DND-41 (cell line): ENCODE data around the gene SIN3B.

Experiments
- CTCF ChIP-seq: IDR thresholded peaks from 2 replicates; pipeline ENCODE4 v1.5.1; 2012; ENCODE audit warnings: borderline replicate concordance, low read length, moderate library complexity, mild to moderate bottlenecking; ENCODE audit not compliant: poor library complexity, severe bottlenecking; ENCODE audit errors: extremely low read depth
- EZH2 ChIP-seq: IDR thresholded peaks from 3 replicates; pipeline ENCODE4 v1.6.1; 2012; ENCODE audit warnings: borderline replicate concordance, low read depth, mild to moderate bottlenecking, moderate library complexity, low read length, inconsistent platforms; ENCODE audit not compliant: severe bottlenecking

DNA sequence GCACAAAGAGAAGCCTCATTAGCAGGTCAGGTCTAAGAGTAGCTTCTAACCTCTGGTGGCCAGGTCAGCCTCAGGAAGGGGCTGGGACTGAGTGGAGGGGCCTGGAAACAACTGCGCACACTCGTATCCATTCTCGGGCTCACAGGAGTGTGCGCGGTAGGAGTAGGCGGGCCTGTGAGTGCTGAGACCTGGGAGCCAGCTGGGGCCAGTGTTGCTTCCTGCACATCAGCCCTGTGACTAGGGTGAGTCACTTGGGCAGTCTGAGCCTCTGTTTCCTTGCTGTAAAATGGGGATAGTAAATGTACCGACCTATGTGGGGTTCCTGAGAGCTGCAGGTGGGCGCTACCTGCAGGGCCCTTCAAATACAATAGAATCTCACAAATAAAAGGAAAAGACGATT, 26.9 kb downstream of the SIN3B start:
- TF ChIP-seq EZH2 (no peak), CTCF (no peak)
